GM18873 (cell line): ENCODE data around the gene MBP.

Source experiments
- ATAC-seq: cut with Tn5 transposase; IDR thresholded peaks from one replicate; pipeline ENCODE4 v1.9.1; 2021; ENCODE audit warnings: mild to moderate bottlenecking, moderate library complexity, moderate number of reproducible peaks; ENCODE audit not compliant: unreplicated experiment, low FRiP score

Gene MBP

GRCh38 chr18:77132369-77133050 lies at the start of gene MBP:
Gene MBP, minus strand, starts transcription at chr18:77132783. Its CDS starts 27,522 bp downstream, at chr18:77105261.
- ATAC-seq, result peak; percentile 38

- no peak for ATAC-seq
Measured at GRCh38 chr18:77181950-77182707, 49.5 kb upstream of the MBP start.

- ATAC-seq, result no peak
Measured at GRCh38 chr18:77178559-77178958, 46.0 kb upstream of the MBP start.

GRCh38 chr18:77177009-77177408 lies 44.4 kb upstream of the MBP start:
- no peak for ATAC-seq

- no peak for ATAC-seq
Measured at GRCh38 chr18:77173275-77174030, 40.9 kb upstream of the MBP start.

- no peak for ATAC-seq
Measured at GRCh38 chr18:77170890-77171410, 38.4 kb upstream of the MBP start.

- ATAC-seq, result no peak
Measured at GRCh38 chr18:77168811-77169311, 36.3 kb upstream of the MBP start.

GRCh38 chr18:77167251-77167650 lies 34.7 kb upstream of the MBP start:
- ATAC-seq, result no peak

- ATAC-seq, result no peak
Measured at GRCh38 chr18:77166523-77166922, 33.9 kb upstream of the MBP start.

GRCh38 chr18:77165503-77166188 lies 33.1 kb upstream of the MBP start:
- no peak for ATAC-seq

- no peak for ATAC-seq
Measured at GRCh38 chr18:77164763-77165485, 32.3 kb upstream of the MBP start.

- ATAC-seq, result no peak
Measured at GRCh38 chr18:77164026-77164425, 31.4 kb upstream of the MBP start.

- no peak for ATAC-seq
Measured at GRCh38 chr18:77162580-77162979, 30.0 kb upstream of the MBP start.

GRCh38 chr18:77161961-77162360 lies 29.4 kb upstream of the MBP start:
- no peak for ATAC-seq

GRCh38 chr18:77161383-77161782 lies 28.8 kb upstream of the MBP start:
- ATAC-seq, result no peak

- ATAC-seq, result no peak
Measured at GRCh38 chr18:77160515-77160914, 27.9 kb upstream of the MBP start.

- ATAC-seq, result no peak
Measured at GRCh38 chr18:77157312-77157711, 24.7 kb upstream of the MBP start.

- ATAC-seq, result no peak
Measured at GRCh38 chr18:77155031-77155430, 22.4 kb upstream of the MBP start.

GRCh38 chr18:77153404-77153803 lies 20.8 kb upstream of the MBP start:
- no peak for ATAC-seq
